PC-9 (cell line): ENCODE measurements around the gene ICAM2. TPM values are rescaled to one million over a fixed set of nuclear protein-coding genes. Genes with fewer than 3 reads are reported as not detected.

ENCODE experiments used
- BruUV-seq: library from RNA; stranded (reverse); fragments of 400-500 nt; replicated peaks from 2 replicates; lab custom pipeline; 2021; lab: Mats Ljungman, UMichigan
- CTCF ChIA-PET: fragments of 300-600 bp; sonication (Branson Sonifier 250); formaldehyde crosslinking; loops from one replicate; lab custom pipeline; 2022; ENCODE audit warnings: antibody characterized with exemption; lab: Charles Lee
- POLR2A ChIA-PET: fragments of 300-600 bp; sonication (Branson Sonifier 250); formaldehyde crosslinking; loops from one replicate; lab custom pipeline; 2022; ENCODE audit warnings: antibody characterized with exemption; ENCODE audit not compliant: unreplicated experiment; lab: Charles Lee
- DNase-seq, 2 experiments: peaks; one replicate each; pipeline versions ENCODE4 v3.0.0 to v3.0.0-alpha.2; 2015 to 2022; ENCODE audit warnings: mixed read lengths in 1 of 2
- H2AFZ ChIP-seq: fragments of 200-600 bp; sonication (generic); 2 replicates; pipeline ENCODE4 v1.8.1; 2017; ENCODE audit warnings: antibody characterized with exemption
- H3F3A ChIP-seq: fragments of 200-600 bp; sonication (generic); 2 replicates; pipeline ENCODE4 v1.8.1; 2017; ENCODE audit warnings: antibody characterized with exemption, mild to moderate bottlenecking, low read depth; ENCODE audit not compliant: insufficient read depth
- H3K27ac ChIP-seq: fragments of 200-600 bp; sonication (generic); 2 replicates; pipeline ENCODE4 v1.6.1; 2016; ENCODE audit warnings: mixed run types
- H3K27me3 ChIP-seq: fragments of 200-600 bp; sonication (generic); 2 replicates; pipeline ENCODE4 v1.6.1; 2016; ENCODE audit warnings: low read depth, mixed run types; ENCODE audit not compliant: insufficient read depth
- H3K36me3 ChIP-seq: fragments of 200-600 bp; sonication (generic); 2 replicates; pipeline ENCODE4 v1.6.1; 2016; ENCODE audit warnings: low read depth, mixed run types
- H3K4me1 ChIP-seq: fragments of 200-600 bp; sonication (generic); replicated peaks from 2 replicates; pipeline ENCODE4 v1.6.1; 2016; ENCODE audit warnings: mixed run types; ENCODE audit not compliant: insufficient read depth
- H3K4me2 ChIP-seq: fragments of 200-600 bp; sonication (generic); 2 replicates; pipeline ENCODE4 v1.6.1; 2017; ENCODE audit warnings: mixed run types
- H3K4me3 ChIP-seq: fragments of 200-600 bp; sonication (generic); 2 replicates; pipeline ENCODE4 v1.6.1; 2016; ENCODE audit warnings: mixed run types
- H3K79me2 ChIP-seq: fragments of 200-600 bp; sonication (generic); 2 replicates; pipeline ENCODE4 v1.6.1; 2017; ENCODE audit warnings: low read depth, mixed run types
- H3K9me2 ChIP-seq: fragments of 200-600 bp; sonication (generic); 2 replicates; pipeline ENCODE4 v1.8.1; 2017; ENCODE audit warnings: mild to moderate bottlenecking; ENCODE audit not compliant: insufficient read depth
- H3K9me3 ChIP-seq: fragments of 200-600 bp; sonication (generic); 2 replicates; pipeline ENCODE4 v1.8.1; 2016; ENCODE audit warnings: low read depth; ENCODE audit not compliant: insufficient read depth
- H4K20me1 ChIP-seq: fragments of 200-600 bp; sonication (generic); 2 replicates; pipeline ENCODE4 v1.8.1; 2017; ENCODE audit not compliant: insufficient read depth
- CTCF ChIP-seq: fragments of 200-600 bp; sonication (generic); conservative IDR thresholded peaks from 2 replicates; pipeline ENCODE4 v1.6.1; 2017; ENCODE audit warnings: mixed run types, antibody characterized with exemption, mild to moderate bottlenecking, moderate library complexity
- EZH2 ChIP-seq: fragments of 200-600 bp; sonication (generic); IDR thresholded peaks from 2 replicates; pipeline ENCODE4 v1.8.0; 2017; ENCODE audit warnings: antibody characterized with exemption, low read depth
- intact Hi-C: fragments of 100-400 bp; cut with micrococcal nuclease; formaldehyde crosslinking; loops from one replicate; pipeline ENCODE4 v1.10.0; 2022; ENCODE audit not compliant: unreplicated experiment
- total RNA-seq: library from RNA; stranded (reverse); gene quantifications from 2 replicates; pipeline ENCODE4 v1.2.3, GENCODE V29; 2021

Gene ICAM2
- total RNA-seq, 1 experiment from 2014 or later = 7.8 TPM

- H3K27me3 ChIP-seq = 0 out of 2 replicates have a peak, but pooled peaks cover 11% of the 10 kb centered on the region
- ChIA-PET CTCF (no interaction called here), POLR2A (no interaction called here)
- no peak overlapping the region for H3K4me3 ChIP-seq
- H2AFZ ChIP-seq = no peak overlapping the region
- no peak for TF ChIP-seq EZH2
- no peak for TF ChIP-seq CTCF
- intact Hi-C loops = no loop called here
- H3K27ac ChIP-seq = no peak overlapping the region
- H3K79me2 ChIP-seq = no peaks in the 10 kb centered on the region
- H3F3A ChIP-seq = no peaks in the 10 kb centered on the region; the same call in 1 of the 2 replicates
- no peaks in the 10 kb centered on the region for H3K9me3 ChIP-seq
- DNase-seq = no peak
- H3K4me1 ChIP-seq = peaks cover 9% of the 10 kb centered on the region; the same call in 1 of the 2 replicates
- H3K9me2 ChIP-seq = no peaks in the 10 kb centered on the region
- no peaks in the 10 kb centered on the region for H4K20me1 ChIP-seq
- no peak overlapping the region for H3K4me2 ChIP-seq
- no TSS peak for BruUV-seq
- no peaks in the 10 kb centered on the region for H3K36me3 ChIP-seq
Measured at GRCh38 chr17:63999680-64000531, 20.5 kb downstream of the ICAM2 start.

GRCh38 chr17:63998721-63999679, 21.4 kb downstream of the ICAM2 start:
- Histone ChIP-seq H3F3A (no peaks in the 10 kb centered on the region), H3K79me2 (no peaks in the 10 kb centered on the region), H3K36me3 (no peaks in the 10 kb centered on the region), H3K4me1 (0 out of 2 replicates have a peak, but pooled peaks cover 8% of the 10 kb centered on the region), H2AFZ (no peak overlapping the region), H3K27ac (no peak overlapping the region), H3K9me2 (no peaks in the 10 kb centered on the region), H3K9me3 (no peaks in the 10 kb centered on the region), H3K4me2 (peak overlapping the region; percentile 83), H4K20me1 (no peaks in the 10 kb centered on the region), H3K4me3 (peak overlapping the region; percentile 72; the same call in 1 of the 2 replicates), H3K27me3 (peaks cover 14% of the 10 kb centered on the region)
- DNase-seq = no peak
- intact Hi-C loops = no loop called here
- CTCF ChIA-PET = no interaction called here
- TF ChIP-seq CTCF (no peak), EZH2 (no peak)
- no TSS peak for BruUV-seq
- POLR2A ChIA-PET = interaction anchor here (0.6 kb wide), 1 partner anchor 35 kb away, joined by 3 read pairs; no protein-coding TSS in a partner anchor
